GM23338 (cell line): Measurements from ENCODE around the gene MVP. TPM values are rescaled to one million over a fixed set of nuclear protein-coding genes. Genes with fewer than 3 reads are reported as not detected.

Source experiments
- ATAC-seq: fragments of 200-7000 bp; cut with Tn5 transposase; 3 replicates; pipeline ENCODE4 v1.9.1; 2020
- DNase-seq: peaks from one replicate; pipeline ENCODE4 v3.0.0-alpha.2; 2015; ENCODE audit warnings: low spot score
- H2AFZ ChIP-seq: fragments of 200-600 bp; sonication (generic); 2 replicates; pipeline ENCODE4 v1.8.0; 2016; ENCODE audit warnings: antibody characterized with exemption, mild to moderate bottlenecking, moderate library complexity
- H3F3A ChIP-seq: fragments of 200-600 bp; sonication (generic); replicated peaks from 2 replicates; pipeline ENCODE4 v1.8.0; 2017; ENCODE audit warnings: antibody characterized with exemption, mixed run types, low read depth
- H3K27ac ChIP-seq: fragments of 200-600 bp; sonication (generic); 2 replicates; pipeline ENCODE4 v1.6.1; 2016; ENCODE audit warnings: low read depth
- H3K27me3 ChIP-seq: fragments of 200-600 bp; sonication (generic); 2 replicates; pipeline ENCODE4 v1.8.0; 2016; ENCODE audit warnings: mild to moderate bottlenecking, mixed run types, moderate library complexity; ENCODE audit not compliant: insufficient read depth
- H3K36me3 ChIP-seq: fragments of 200-600 bp; sonication (generic); 2 replicates; pipeline ENCODE4 v1.8.0; 2016; ENCODE audit warnings: mild to moderate bottlenecking; ENCODE audit not compliant: insufficient read depth
- H3K4me1 ChIP-seq: fragments of 200-600 bp; sonication (generic); 2 replicates; pipeline ENCODE4 v1.8.0; 2016; ENCODE audit warnings: mild to moderate bottlenecking, moderate library complexity; ENCODE audit not compliant: insufficient read depth
- H3K4me2 ChIP-seq: fragments of 200-600 bp; sonication (generic); 2 replicates; pipeline ENCODE4 v1.7.1; 2017; ENCODE audit warnings: mixed run types
- H3K4me3 ChIP-seq: fragments of 200-600 bp; sonication (generic); 2 replicates; pipeline ENCODE4 v1.6.1; 2016; ENCODE audit warnings: mixed run types
- H3K79me2 ChIP-seq: fragments of 200-600 bp; sonication (generic); replicated peaks from 2 replicates; pipeline ENCODE4 v1.8.0; 2017; ENCODE audit warnings: mild to moderate bottlenecking; ENCODE audit not compliant: insufficient read depth
- H3K9me2 ChIP-seq: fragments of 200-600 bp; sonication (generic); 2 replicates; pipeline ENCODE4 v1.8.0; 2017; ENCODE audit not compliant: insufficient read depth
- H4K20me1 ChIP-seq: fragments of 200-600 bp; sonication (generic); replicated peaks from 2 replicates; pipeline ENCODE4 v1.8.0; 2017; ENCODE audit warnings: mild to moderate bottlenecking; ENCODE audit not compliant: insufficient read depth
- H3K27ac Mint-ChIP-seq: 2 replicates; pipeline ENCODE4 v1.8.0; 2020; ENCODE audit warnings: inconsistent platforms, mild to moderate bottlenecking, moderate library complexity, mixed read lengths
- H3K27me3 Mint-ChIP-seq: 3 replicates; pipeline ENCODE4 v1.8.0; 2022; ENCODE audit warnings: low read depth, mild to moderate bottlenecking, moderate library complexity, mixed read lengths, inconsistent platforms; ENCODE audit not compliant: insufficient read depth, poor library complexity
- H3K36me3 Mint-ChIP-seq: 3 replicates; pipeline ENCODE4 v1.8.0; 2021; ENCODE audit warnings: low read depth, mild to moderate bottlenecking, inconsistent platforms, moderate library complexity, mixed read lengths
- H3K4me1 Mint-ChIP-seq: 3 replicates; pipeline ENCODE4 v1.8.0; 2020; ENCODE audit warnings: mild to moderate bottlenecking, inconsistent platforms, mixed read lengths
- H3K4me3 Mint-ChIP-seq: 3 replicates; pipeline ENCODE4 v1.8.0; 2021; ENCODE audit warnings: moderate library complexity, mild to moderate bottlenecking, inconsistent platforms, mixed read lengths
- H3K9me3 Mint-ChIP-seq: 3 replicates; pipeline ENCODE4 v1.8.0; 2020; ENCODE audit warnings: moderate library complexity, mild to moderate bottlenecking, inconsistent platforms, mixed read lengths
- CREB1 ChIP-seq: fragments of 250-450 bp; sonication (Bioruptor Pico); IDR thresholded peaks from 2 replicates; pipeline ENCODE4 v1.5.0; 2020; ENCODE audit warnings: low read depth, mild to moderate bottlenecking, moderate library complexity
- CTCF ChIP-seq, 2 experiments: fragments of 200-600 bp in 1 of 2; sonication (generic) in 1 of 2; conservative IDR thresholded peaks; 2 replicates each; pipeline versions ENCODE4 v1.5.1 to v1.6.1; 2016 to 2017; ENCODE audit warnings: antibody characterized with exemption in 2 of 2, low read depth in 2 of 2, mild to moderate bottlenecking in 2 of 2, moderate library complexity in 1 of 2
- ETS1 ChIP-seq: IDR thresholded peaks from 2 replicates; pipeline ENCODE4 v1.6.1; 2016; ENCODE audit warnings: antibody characterized with exemption
- EZH2 ChIP-seq: fragments of 200-600 bp; sonication (generic); IDR thresholded peaks from one replicate; pipeline ENCODE4 v1.8.0; 2017; ENCODE audit warnings: antibody characterized with exemption, mild to moderate bottlenecking, low read depth; ENCODE audit not compliant: unreplicated experiment
- EZH2phosphoT487 ChIP-seq: fragments of 200-600 bp; sonication (generic); IDR thresholded peaks from one replicate; pipeline ENCODE4 v1.8.1; 2018; ENCODE audit warnings: antibody characterized with exemption; ENCODE audit not compliant: unreplicated experiment
- NANOG ChIP-seq: IDR thresholded peaks from 2 replicates; pipeline ENCODE4 v1.6.1; 2016; ENCODE audit warnings: antibody characterized with exemption, borderline replicate concordance
- POLR2AphosphoS5 ChIP-seq: IDR thresholded peaks from 2 replicates; pipeline ENCODE4 v1.6.1; 2016; ENCODE audit warnings: antibody characterized with exemption, low read depth
- REST ChIP-seq: IDR thresholded peaks from one replicate; pipeline ENCODE4 v1.6.1; 2018; ENCODE audit warnings: antibody characterized with exemption; ENCODE audit not compliant: unreplicated experiment
- STAT1 ChIP-seq: IDR thresholded peaks from one replicate; pipeline ENCODE4 v1.6.1; 2016; ENCODE audit warnings: antibody characterized with exemption; ENCODE audit not compliant: unreplicated experiment
- ZNF114 ChIP-seq: fragments of 250-450 bp; sonication (Bioruptor Pico); IDR thresholded peaks from 2 replicates; pipeline ENCODE4 v1.5.0; 2020; ENCODE audit warnings: mild to moderate bottlenecking, moderate library complexity
- ZNF331 ChIP-seq: fragments of 250-450 bp; sonication (Bioruptor Pico); IDR thresholded peaks from 2 replicates; pipeline ENCODE4 v1.5.0; 2020; ENCODE audit warnings: low read depth, mild to moderate bottlenecking, moderate library complexity
- polyA plus RNA-seq: library from polyadenylated mRNA; unstranded; fragments of >200 nt; fragmentation: Nextera tagmentation; extraction: Ambion mirVana; gene quantifications from 2 replicates; pipeline ENCODE4 v1.2.1, GENCODE V29; 2016
- total RNA-seq: library from RNA; depleted of rRNA; stranded (reverse); fragments of >200 nt; shearing (Covaris generic); gene quantifications from 2 replicates; pipeline ENCODE4 v1.2.3, GENCODE V29; 2014

MVP gene
- total and polyA plus RNA-seq, 2 experiments from 2014 or later: 1.4 to 3.7 TPM

GRCh38 chr16:29839822-29840221 lies 19.6 kb downstream of the MVP start (continued):
- no peak for TF ChIP-seq ETS1
- TF ChIP-seq STAT1: no peak
- TF ChIP-seq NANOG: no peak
- no peak for TF ChIP-seq POLR2AphosphoS5
- no peak for TF ChIP-seq REST
- TF ChIP-seq CTCF (conservative IDR thresholded peaks at IDR 0.05; ENCODE audit: low read depth in 2 of 2): no peak
- TF ChIP-seq EZH2phosphoT487: no peak

- Mint-ChIP-seq H3K27me3 (peaks cover 6% of the 10 kb centered on the region), H3K4me3 (no peak overlapping the region), H3K4me1 (no peaks in the 10 kb centered on the region; the same call in 2 of the 3 replicates), H3K27ac (peak overlapping the region; percentile 56; the same call in 1 of the 2 replicates), H3K9me3 (no peaks in the 10 kb centered on the region), H3K36me3 (no peaks in the 10 kb centered on the region)
- no peaks in the 10 kb centered on the region for H4K20me1 ChIP-seq
- H3F3A ChIP-seq: no peaks in the 10 kb centered on the region
- no peaks in the 10 kb centered on the region for H3K4me1 ChIP-seq
- H3K4me2 ChIP-seq: no peak overlapping the region
- no peaks in the 10 kb centered on the region for H3K79me2 ChIP-seq
- no peak overlapping the region for H3K27ac ChIP-seq
- ATAC-seq (no peak), DNase-seq (no peak)
- no peaks in the 10 kb centered on the region for H3K27me3 ChIP-seq
- no peaks in the 10 kb centered on the region for H3K36me3 ChIP-seq
- no peak overlapping the region for H2AFZ ChIP-seq
- H3K9me2 ChIP-seq: no peaks in the 10 kb centered on the region
- no peak overlapping the region for H3K4me3 ChIP-seq
- TF ChIP-seq ZNF114 (no peak), ZNF331 (CRISPR knock-in tag) (no peak), CREB1 (CRISPR knock-in tag) (no peak), EZH2 (no peak), REST (no peak), POLR2AphosphoS5 (no peak), EZH2phosphoT487 (no peak), STAT1 (no peak), ETS1 (no peak), NANOG (no peak)
These were observed 20.0 kb downstream of the MVP start for GRCh38 chr16:29840240-29840639.
